ENCODE measurements around the gene DLX5.

The DLX5 gene

GRCh38 chr7:97018126-97018601 is 6.5 kb downstream of the DLX5 start:
- FAIRE-seq = no peak

GRCh38 chr7:97017192-97018125 is 7.2 kb downstream of the DLX5 start:
- FAIRE-seq = no peak

- FAIRE-seq = no peak
Measured at GRCh38 chr7:97016381-97017191, 8.0 kb downstream of the DLX5 start.

- no peak for FAIRE-seq
Measured at GRCh38 chr7:97015756-97016380, 8.8 kb downstream of the DLX5 start.

GRCh38 chr7:97015279-97015678 is 9.4 kb downstream of the DLX5 start:
- no peak for FAIRE-seq

GRCh38 chr7:97014145-97014750 is 10.4 kb downstream of the DLX5 start:
- FAIRE-seq = no peak

- no peak for FAIRE-seq
Measured at GRCh38 chr7:97013845-97014134, 10.8 kb downstream of the DLX5 start.

- FAIRE-seq = no peak
Measured at GRCh38 chr7:97013134-97013844, 11.3 kb downstream of the DLX5 start.

- no peak for FAIRE-seq
Measured at GRCh38 chr7:97012365-97013133, 12.1 kb downstream of the DLX5 start.

- FAIRE-seq = no peak
Measured at GRCh38 chr7:97011536-97012364, 12.9 kb downstream of the DLX5 start.

- FAIRE-seq = no peak
Measured at GRCh38 chr7:97011104-97011503, 13.5 kb downstream of the DLX5 start.

- FAIRE-seq = no peak
Measured at GRCh38 chr7:97009753-97010732, 14.6 kb downstream of the DLX5 start.

GRCh38 chr7:97008275-97008917 is 16.2 kb downstream of the DLX5 start:
- no peak for FAIRE-seq

GRCh38 chr7:97007583-97007861 is 17.1 kb downstream of the DLX5 start:
- no peak for FAIRE-seq

- FAIRE-seq = no peak
Measured at GRCh38 chr7:97006816-97007582, 17.6 kb downstream of the DLX5 start.

GRCh38 chr7:97006055-97006815 is 18.4 kb downstream of the DLX5 start:
- no peak for FAIRE-seq

All from G401.6 (cell line).